GM18861 (cell line): ENCODE data around the gene SEPTIN3.
"Not testable (repeated sequence)": the region's sequence is repeated elsewhere in the genome, so short reads cannot be mapped to it uniquely, and the experiment has no call there.

Source experiments
- ATAC-seq: cut with Tn5 transposase; IDR thresholded peaks from one replicate; pipeline ENCODE4 v1.9.1; 2021; ENCODE audit not compliant: unreplicated experiment

The SEPTIN3 gene

DNA sequence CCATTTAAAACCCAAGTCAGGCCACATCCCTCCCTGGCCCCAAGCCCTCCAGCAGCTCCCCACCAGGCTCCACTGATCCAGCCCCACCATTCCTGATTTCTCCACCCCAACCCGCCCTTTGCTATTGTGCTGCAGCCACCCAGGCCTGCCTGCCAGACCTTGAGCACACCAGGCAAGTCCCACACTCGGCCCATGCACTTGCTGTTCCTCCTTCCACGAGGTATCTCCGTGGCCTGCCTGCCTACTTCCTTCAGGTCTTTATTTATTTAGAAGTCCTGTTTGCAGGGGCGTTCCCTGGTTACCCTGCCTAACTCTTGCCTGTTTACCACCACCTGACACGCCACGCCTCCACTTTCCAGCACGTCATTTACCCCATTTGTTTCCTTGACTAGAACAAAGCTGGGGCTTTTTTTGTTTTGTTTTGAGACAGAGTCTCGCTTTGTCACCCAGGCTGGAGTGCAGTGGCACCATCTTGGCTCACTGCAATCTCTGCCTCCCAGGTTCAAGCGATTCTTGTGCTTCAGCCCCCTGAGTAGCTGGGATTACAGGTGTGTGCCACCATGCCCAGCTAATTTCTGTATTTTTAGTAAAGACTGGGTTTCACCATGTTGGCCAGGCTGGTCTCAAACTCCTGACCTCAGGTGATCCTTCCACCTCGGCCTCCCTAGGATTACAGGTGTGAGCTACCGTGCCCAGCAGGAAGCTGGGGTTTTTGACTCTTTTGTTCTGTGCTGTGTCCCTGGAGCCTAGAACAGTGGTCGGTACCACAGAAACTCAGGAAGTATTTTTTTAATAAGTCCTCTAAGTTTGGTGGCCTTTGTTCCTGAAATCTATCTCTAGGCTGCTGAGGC, 29.0 kb upstream of the SEPTIN3 start:
- ATAC-seq, result peak; percentile 37

DNA sequence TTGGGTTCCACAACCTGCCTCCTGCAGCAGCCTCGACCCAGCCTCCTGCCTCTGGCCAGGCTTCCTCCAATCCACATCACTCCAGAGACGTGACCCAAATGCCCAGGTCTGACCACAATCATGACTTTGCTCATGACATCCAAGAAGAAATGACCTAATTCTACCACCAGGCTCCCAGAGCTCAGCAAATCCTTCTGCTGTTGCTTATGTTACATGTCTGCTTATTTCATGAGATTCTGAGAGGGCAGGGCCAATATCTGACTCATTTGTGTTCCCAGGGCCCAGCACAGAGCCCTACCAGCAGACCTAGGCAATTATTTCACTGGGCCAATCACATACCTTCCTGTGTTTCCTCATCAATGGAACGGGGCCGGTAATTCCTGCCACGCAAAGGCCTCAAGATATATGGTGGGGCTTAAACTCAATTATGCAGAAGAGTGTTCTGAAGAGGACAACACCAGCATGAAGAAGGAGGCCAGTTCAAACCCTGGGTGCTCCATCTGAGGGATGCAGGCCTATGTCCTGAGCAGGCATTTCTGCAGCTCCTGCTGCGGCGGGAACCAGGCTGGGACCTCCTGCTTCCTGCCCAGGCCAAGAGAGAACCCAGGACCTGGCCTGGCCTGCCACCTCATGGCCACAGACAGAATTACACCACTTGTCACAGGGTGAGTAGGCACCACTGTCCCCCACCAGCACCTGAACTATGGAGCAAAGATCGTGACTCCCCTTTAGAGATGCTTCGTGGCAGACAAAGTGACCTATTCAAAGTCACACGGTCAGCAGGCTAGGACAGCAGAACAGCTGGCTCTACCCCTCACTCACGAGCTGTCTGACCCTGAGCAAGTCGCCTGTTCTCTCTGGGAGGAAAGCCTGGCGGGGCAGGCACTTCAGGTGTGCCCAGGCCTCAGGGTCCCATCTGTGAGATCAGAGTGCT, 28.1 kb upstream of the SEPTIN3 start:
- peak; percentile 26 for ATAC-seq

GRCh38 chr22:41943661-41944209, 25.5 kb upstream of the SEPTIN3 start:
- ATAC-seq, result no peak

DNA sequence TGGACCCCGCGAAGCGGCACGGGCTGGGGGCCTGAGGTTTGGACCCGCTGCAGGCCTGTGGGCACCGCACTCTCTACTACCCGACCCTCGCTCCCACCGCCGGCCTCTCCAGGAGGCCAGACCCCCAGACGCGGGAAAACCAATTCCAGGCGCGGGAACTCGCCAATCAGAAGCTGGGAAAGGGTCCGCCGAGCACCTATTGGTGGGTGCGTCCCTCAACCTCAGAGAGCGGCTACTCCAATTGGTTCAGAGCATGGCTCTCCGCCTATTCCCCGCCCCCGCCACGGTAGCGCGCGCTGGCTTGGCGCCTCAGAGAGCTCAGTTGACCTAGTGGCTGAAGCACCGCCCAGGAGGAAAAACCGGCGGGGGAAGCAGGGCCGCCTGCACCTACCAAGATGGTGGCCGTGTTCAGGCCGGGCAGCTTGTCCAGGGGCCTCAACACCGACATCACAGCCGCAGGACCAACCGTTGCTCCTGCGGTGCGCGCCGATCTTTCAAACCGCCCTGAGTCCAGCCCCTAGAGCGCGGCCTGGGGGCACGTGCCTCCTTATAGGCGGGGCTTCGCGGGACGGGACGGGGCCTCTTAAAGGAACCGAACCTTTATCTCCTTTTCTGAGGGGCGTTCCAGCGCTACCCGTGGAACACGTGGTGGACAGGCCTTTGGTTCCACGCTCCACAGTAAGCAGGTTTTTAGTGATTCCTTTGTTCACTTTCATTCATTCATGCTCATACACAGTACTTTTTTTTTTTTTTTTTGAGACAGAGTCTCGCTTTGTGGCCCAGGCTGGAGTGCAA, 22.4 kb upstream of the SEPTIN3 start, which contains the start of gene CENPM:
CENPM (minus strand) TSS at position 524 of the 795 bp plus-strand sequence; CDS start at position 448, 76 bp downstream.
- peak; percentile 39 for ATAC-seq

GRCh38 chr22:41947424-41948080, 21.7 kb upstream of the SEPTIN3 start:
- ATAC-seq, result no peak

DNA sequence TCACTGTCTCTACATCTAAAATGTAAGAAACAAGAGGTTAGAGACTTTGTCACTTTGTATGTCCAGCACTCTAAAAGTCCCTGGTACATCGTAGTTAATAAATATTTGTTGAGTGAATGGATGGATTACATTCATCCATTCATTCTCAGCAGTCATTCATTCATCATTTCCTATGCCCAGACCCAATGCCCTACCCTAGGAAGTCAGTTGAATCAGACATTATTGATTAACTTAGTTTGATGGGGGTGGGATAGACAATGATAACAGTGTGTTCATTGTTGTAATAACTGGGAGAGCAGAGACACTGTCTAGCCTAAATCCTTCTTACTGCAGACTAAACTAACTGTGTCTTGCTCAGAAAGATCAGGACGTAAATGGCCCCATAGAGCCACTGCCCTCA, 21.1 kb upstream of the SEPTIN3 start:
- no peak for ATAC-seq

DNA sequence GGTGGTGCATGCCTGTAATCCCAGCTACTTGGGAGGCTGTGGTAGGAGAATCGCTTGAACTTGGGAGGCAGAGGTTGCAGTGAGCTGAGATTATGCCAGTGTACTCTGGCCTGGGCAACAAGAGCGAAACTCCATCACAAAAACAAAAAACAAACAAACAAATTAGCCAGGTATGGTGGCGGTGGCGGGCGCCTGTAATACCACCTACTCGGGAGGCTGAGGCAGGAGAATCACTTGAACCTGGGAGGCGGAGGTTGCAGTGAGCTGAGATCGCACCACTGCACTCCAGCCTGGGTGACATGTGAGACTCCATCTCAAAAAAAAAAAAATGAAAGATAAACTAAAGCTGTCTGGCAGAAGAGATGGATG, 20.3 kb upstream of the SEPTIN3 start:
- ATAC-seq, result not testable (repeated sequence)

DNA sequence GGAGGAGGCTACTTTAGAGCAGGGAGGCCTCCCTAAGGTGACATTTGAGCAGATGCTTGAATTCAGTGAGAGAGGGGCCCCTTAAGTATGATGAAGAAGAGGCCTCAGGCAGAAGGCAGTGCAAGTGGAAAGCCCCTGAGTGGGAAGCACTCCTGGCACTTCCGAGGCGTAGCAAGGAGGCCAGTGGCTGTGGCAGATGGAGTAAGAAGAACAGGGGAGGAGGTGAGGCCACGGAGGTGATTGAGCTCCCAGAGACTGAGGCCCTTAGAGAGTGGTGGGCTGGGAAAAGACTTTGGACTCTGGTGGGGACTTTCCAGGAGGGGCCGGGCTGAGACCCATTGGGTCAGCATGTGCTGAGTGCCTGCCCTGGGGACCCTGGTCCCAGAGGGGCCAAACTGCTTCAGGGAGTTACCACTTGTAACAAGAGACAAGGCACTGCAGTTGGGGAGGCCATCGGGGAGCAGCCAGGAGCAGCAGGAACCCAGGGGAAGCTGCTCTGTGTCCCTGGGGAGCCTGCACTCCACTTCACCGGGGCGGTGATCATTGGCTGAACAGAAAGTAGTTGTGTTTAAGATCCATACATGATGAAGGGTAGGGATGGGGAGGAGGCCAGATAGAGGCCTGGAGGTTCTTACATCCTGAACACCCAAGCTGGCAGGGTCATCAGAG, 19.8 kb upstream of the SEPTIN3 start:
- no peak for ATAC-seq

GRCh38 chr22:41951898-41952474, 17.3 kb upstream of the SEPTIN3 start, which contains the start of gene SMIM45:
Gene SMIM45, plus strand, starts transcription at chr22:41952150.
- no peak for ATAC-seq

GRCh38 chr22:41952713-41953112, 16.5 kb upstream of the SEPTIN3 start:
- ATAC-seq, result no peak

GRCh38 chr22:41957941-41958556, 11.2 kb upstream of the SEPTIN3 start:
- ATAC-seq, result no peak

DNA sequence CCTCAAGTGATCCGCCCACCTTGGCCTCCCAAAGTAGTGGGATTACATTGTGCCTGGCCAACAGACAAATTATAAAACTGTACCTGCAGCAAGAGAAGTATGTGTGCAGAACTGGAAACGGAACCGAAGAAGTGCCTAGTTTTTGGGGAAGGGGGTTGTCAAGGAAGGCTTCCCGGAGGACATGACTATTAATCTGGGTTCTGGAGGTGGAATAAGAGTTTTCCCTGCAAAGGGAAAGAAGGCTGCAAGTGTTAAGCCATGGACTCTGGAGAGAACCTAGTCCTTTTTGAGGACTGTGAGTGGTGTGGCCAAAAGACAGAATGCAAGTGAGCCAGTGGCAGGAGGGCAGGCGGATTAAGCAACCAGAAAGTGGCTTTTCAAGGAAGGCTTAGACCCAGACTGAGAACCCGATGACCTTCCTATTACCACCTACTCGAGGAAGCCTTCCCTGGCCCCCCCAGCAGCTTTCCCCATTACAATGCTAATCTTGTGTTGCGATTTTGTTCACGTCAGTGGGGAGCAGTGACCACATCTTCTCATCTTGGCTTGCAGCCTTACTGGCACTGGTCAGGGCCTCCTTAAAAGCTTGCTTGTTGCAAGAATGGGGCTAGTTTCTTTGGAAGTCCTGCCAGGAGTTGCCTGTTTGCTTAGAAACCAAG, 5.7 kb upstream of the SEPTIN3 start:
- no peak for ATAC-seq

- no peak for ATAC-seq
These were observed 5.1 kb upstream of the SEPTIN3 start for GRCh38 chr22:41964112-41964491.

DNA sequence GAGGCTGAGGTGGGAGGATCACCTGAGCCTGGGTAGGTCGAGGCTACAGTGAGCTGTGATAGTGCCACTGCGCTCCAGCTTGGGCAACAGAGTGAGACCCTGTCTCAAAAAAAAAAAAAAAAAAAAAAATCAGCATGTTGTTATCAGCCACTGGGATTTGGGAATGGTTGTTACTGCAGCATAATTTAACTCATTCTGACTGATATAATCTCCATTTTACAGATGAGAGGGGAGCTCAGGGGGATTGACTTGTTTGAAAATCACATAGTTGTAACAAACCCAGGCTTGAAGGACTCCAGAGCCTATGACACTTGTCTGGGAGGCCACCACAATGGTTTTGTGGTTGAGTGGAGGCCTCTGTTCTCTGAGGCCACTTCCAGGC, 3.0 kb upstream of the SEPTIN3 start:
- no peak for ATAC-seq

DNA sequence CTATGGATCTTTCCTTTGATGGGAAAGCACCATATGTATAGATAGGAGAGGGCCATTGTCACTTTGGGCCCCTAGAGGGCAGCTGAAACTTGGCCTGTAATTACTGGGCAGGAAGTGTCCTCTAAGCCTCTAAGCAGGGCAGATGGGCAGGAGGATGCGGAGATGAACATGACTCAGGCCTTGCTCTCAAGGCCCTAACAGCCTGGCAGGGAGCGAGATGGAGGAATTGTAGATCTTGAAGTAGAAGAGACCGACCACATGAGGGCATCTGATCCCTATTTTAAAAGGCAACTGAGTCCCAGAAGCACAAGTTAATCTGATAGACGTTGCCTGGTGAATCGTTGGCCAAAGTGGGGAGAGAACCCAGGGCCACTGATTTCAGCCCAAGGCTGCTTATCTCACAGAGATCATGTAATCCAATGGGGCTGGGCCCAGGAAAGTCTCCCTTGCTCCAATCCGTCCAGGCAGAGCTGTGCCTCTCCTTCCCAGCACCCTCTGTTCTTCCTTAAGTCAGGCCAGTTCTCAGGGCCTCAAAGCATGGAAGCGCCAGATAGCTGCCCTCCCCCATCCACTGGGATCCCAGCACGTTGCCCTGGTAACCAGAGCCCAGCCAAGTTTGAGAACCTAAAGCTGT, 2.5 kb upstream of the SEPTIN3 start:
- ATAC-seq, result no peak

- no peak for ATAC-seq
These were observed 642 bp upstream of the SEPTIN3 start for GRCh38 chr22:41968601-41969000.

GRCh38 chr22:41970601-41971000, 1.4 kb downstream of the SEPTIN3 start:
- no peak for ATAC-seq

DNA sequence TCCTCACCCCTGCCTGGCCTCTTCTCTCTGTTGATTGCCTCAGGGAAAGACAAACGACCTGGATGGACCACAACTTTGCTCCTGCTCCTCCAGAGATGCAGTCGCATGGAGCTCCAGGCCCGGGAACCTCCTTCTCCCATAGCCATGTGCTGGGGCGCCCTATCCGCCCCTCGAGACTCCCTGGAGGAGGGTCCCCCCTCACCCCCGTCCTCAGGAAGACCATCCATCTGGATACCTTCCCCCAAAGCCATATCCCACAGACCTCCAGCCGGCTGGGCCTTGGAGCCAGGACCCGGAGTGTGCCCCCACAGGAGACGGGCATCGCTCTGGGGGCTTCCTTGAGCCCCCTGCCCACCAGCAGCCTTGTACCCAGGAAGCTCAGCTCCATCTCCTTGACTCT, 2.2 kb downstream of the SEPTIN3 start:
- no peak for ATAC-seq
